Urinary bladder (tissue), 4 donors: ENCODE data around the gene SIPA1L3. TPM values are rescaled to one million over a fixed set of nuclear protein-coding genes. Genes with fewer than 3 reads are reported as not detected.

Experiments
- DNase-seq: peaks from one replicate; pipeline ENCODE4 v3.0.0-alpha.2; 2015; ENCODE audit errors: extremely low spot score
- H3K27ac ChIP-seq: one replicate; pipeline ENCODE4 v1.5.1; 2013; ENCODE audit warnings: low read depth, mild to moderate bottlenecking, moderate library complexity
- H3K36me3 ChIP-seq: one replicate; pipeline ENCODE4 v1.6.1; 2013; ENCODE audit warnings: mild to moderate bottlenecking, moderate library complexity; ENCODE audit not compliant: insufficient read depth
- H3K4me1 ChIP-seq: one replicate; pipeline ENCODE4 v1.6.1; 2013; ENCODE audit warnings: mild to moderate bottlenecking, moderate library complexity; ENCODE audit not compliant: insufficient read depth
- H3K4me3 ChIP-seq: one replicate; pipeline ENCODE4 v1.5.1; 2013; ENCODE audit warnings: low read depth, low read length
- WGBS: extraction: QIAGEN DNeasy Blood & Tissue Kit; methylation state at CpG from one replicate; pipeline ENCODE4 v1.1.7; 2013; 5-methylcytosine and 5-hydroxymethylcytosine counted together
- polyA plus RNA-seq: library from polyadenylated mRNA; stranded (reverse); fragments of 200-250 nt; gene quantifications from one replicate; pipeline ENCODE4 v1.2.3, GENCODE V29; 2013
- total RNA-seq: library from RNA; depleted of rRNA; stranded (reverse); fragments of >200 nt; gene quantifications from one replicate; pipeline ENCODE4 v1.2.3, GENCODE V29; 2014
- donor health status: healthy with polysubstance abuse.
- donor health status: healthy.

Gene SIPA1L3
- total and polyA plus RNA-seq, 2 donors = 6.2 to 11.5 TPM

DNA sequence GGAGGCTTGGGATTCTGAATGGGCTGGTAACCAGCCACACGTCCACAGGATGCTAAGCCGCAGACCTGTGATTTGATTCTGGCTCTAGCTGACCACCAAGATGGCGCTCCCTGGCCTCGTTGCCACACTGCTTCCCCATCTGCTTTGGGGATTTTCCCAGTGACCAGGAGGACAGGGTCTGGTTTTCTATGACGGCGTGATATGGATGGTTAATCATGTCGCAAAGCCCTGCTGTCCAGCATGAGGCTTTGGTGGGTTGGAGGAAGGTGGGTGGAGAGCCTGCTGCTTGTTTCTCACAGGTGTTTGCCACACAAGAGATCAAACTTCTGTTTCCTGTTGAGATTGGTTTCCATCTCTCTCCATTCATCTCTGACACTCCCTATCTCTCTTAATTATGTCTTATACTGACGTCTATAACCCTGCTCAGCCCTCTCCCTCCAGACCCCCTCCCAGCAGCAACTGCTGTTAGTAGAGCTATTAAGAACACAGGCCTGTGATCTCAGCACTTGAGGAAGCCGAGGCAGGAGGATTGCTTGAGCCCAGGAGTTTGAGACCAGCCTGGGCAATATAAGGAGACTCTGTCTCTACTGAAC is 102.7 kb downstream of the SIPA1L3 start:
- Histone ChIP-seq H3K27ac (no peak overlapping the region), H3K4me1 (no peaks in the 10 kb centered on the region), H3K4me3 (no peak overlapping the region), H3K36me3 (no peaks in the 10 kb centered on the region)
- no peak for DNase-seq
- 92% methylated on average over 9 of the region's 9 CpGs for WGBS

DNA sequence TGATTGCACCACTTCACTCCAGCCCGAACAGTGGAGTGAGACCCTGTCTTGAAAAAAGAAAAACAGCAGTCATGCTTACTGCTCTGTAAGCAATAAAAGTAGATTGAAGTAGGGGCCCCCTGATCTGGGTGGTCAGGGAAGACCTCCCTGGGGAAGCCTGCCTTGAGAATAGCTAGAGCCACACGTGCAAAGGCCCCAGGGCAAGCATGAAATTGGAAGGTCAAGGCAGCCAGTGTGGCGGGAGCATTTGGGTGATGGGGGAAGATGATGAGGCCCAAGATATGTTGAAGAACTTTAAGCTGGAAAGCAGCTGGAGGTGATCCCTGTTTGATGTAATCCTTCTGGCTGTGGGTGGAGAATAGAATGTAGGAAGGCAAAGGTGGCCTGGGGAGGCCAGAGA is 104.4 kb downstream of the SIPA1L3 start:
- no peak overlapping the region for H3K4me3 ChIP-seq
- H3K4me1 ChIP-seq = no peaks in the 10 kb centered on the region
- no peaks in the 10 kb centered on the region for H3K36me3 ChIP-seq
- 82% methylated on average over 3 of the region's 3 CpGs for WGBS
- H3K27ac ChIP-seq = no peak overlapping the region
- no peak for DNase-seq

DNA sequence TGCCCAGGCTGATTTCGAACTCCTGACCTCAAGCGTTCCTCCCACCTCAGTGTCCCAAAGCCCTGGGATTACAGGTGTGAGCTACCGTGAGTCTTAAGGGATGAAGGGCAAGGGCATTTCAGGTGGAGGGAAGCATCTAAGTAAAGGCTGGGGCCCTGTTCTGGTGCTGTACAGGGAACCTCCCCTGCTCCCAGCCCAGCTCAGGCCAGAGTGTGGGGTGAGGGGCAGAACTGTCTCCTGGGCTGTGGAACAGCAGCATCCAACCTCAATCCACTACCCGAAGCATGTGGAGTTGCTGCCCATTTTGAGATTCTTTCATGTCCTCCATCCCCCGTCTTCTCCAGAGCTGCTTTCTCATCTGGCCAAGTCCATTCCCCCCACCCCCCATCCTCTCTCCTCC is 105.3 kb downstream of the SIPA1L3 start:
- H3K4me1 ChIP-seq = no peaks in the 10 kb centered on the region
- WGBS = 77% methylated on average over 5 of the region's 5 CpGs
- no peak overlapping the region for H3K27ac ChIP-seq
- no peak for DNase-seq
- H3K4me3 ChIP-seq = no peak overlapping the region
- no peaks in the 10 kb centered on the region for H3K36me3 ChIP-seq

DNA sequence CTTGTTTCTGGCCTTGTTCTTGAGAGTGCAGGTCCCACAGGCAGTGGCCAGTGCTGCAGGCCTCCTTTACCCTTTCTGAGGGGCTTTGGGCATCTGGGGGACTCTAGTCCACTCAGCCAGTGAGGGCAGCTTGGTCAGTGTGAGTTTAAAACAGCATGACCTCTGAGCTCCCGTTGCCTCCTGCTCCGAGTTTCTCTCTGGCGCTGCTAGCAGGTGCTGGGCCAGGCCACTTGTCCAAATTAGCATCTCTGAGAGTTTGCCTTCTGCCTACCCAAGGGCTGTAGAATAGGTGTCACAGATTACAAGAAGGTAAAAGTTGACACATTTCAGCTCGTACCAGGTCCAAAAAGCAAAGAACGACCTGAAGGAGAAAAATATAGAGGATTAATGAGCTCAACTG is 105.9 kb downstream of the SIPA1L3 start:
- 69% methylated on average over 5 of the region's 5 CpGs for WGBS
- Histone ChIP-seq H3K36me3 (no peaks in the 10 kb centered on the region), H3K4me3 (no peak overlapping the region), H3K4me1 (no peaks in the 10 kb centered on the region), H3K27ac (no peak overlapping the region)
- no peak for DNase-seq

DNA sequence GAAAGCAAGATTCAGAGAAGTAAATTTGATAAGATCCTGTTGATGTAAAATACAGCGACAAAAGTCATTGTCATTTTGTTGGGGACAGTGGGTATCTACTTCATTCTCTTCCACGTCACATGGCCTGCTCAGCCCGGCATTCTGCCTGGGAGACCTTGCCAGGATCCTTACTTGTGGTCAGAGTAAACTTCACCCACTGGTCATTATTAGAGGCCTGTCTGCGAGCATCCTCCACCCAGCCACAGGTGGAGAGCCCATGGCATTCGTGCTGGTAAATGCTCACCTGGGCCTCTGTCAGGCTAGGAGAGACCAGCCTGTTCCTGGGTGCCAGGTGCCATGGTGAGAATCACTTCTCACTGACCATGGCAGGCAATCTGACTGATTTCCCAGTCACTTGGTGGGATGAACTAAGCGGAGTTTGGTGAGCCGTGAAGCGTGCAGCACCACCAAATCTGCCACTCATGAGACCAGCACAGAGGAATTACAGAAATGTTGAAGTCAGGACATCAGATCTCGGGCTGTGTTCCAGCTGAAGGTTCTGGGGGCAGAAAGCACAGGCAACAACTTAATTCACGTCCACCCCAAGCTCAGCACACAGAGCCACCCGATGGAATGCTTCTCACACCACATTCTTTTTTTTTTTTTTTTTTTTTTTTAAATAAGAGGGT is 107.0 kb downstream of the SIPA1L3 start:
- H3K4me1 ChIP-seq = no peaks in the 10 kb centered on the region
- no peak overlapping the region for H3K4me3 ChIP-seq
- DNase-seq = no peak
- H3K36me3 ChIP-seq = no peaks in the 10 kb centered on the region
- 89% methylated on average over 11 of the region's 11 CpGs for WGBS
- no peak overlapping the region for H3K27ac ChIP-seq

DNA sequence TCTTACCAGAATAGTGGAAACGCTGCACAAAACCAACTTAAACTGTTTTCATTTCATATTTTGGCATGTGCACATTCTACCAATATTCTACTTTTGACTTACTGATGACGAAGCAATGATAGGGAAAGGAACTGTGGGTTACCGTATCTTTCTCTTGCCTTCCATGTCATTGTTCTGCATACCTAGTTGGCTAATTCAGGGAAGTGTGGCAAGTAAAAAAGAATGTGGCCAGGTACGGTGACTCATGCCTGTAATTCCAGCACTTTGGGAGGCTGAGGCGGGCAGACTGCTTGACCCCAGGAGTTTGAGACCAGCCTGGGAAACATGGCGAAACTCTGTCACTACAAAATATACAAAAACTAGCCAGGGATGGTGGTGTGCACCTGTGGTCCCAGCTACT is 108.2 kb downstream of the SIPA1L3 start:
- DNase-seq = no peak
- WGBS = 96% methylated on average over 6 of the region's 6 CpGs
- Histone ChIP-seq H3K4me1 (no peaks in the 10 kb centered on the region), H3K4me3 (no peak overlapping the region), H3K27ac (no peak overlapping the region), H3K36me3 (no peaks in the 10 kb centered on the region)

DNA sequence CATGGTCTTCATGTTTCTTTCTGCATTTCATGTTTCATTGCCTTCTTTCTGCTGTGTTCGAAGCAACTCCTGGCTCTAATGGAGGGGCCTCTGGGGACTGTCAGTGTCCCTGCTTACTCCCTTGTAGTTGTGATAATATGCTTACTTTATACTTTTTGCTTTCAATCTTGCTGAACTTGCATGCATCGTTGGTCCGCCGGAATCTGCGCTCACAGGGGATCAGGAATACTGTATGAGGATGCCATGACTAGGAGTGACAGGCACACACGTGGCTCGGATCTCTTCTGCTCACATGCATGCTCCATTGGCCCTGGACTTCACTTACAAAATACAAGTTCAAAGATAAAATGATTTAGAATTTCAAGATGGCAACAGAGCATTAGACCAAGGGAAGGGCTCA is 108.8 kb downstream of the SIPA1L3 start:
- H3K4me1 ChIP-seq = no peaks in the 10 kb centered on the region
- WGBS = 93% methylated on average over 7 of the region's 7 CpGs
- H3K4me3 ChIP-seq = no peak overlapping the region
- no peak overlapping the region for H3K27ac ChIP-seq
- no peaks in the 10 kb centered on the region for H3K36me3 ChIP-seq
- no peak for DNase-seq

DNA sequence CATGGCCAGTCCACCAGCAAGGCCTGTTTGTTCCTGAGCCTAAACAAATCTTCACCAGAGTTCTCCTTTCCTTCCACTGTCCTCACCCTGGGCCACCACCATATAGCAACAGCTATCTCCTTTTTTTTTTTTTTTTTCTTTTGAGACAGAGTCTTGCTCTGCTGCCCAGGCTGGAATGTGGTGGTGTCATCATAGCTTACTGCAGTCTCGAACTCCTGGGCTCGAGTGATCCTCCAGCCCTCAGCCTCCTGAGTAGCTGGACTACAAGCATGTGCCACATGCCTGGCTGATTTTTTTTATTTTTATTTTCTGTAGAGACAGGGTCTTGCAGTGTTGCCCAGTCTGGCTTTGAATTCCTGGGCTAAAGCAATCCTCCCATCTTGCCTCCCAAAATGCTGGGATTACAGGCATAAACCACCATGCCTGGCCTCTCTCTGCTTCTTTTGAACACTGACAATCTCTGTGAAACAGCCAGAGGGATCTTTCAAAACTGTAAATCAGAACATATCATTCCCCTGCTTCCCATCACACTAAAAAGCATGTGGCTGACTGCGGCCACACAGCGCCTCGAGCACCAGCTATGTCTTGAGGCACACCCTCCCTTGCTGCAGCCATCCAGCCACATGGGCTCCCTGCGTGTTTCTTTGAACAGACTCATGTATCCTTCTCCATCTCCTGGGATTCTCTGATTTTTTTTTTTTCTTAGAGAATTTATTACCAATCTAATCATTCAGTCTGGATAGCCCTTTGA is 110.6 kb downstream of the SIPA1L3 start:
- 87% methylated on average over 6 of the region's 6 CpGs for WGBS
- Histone ChIP-seq H3K36me3 (no peaks in the 10 kb centered on the region), H3K4me1 (no peaks in the 10 kb centered on the region), H3K27ac (no peak overlapping the region), H3K4me3 (no peak overlapping the region)
- DNase-seq = no peak

DNA sequence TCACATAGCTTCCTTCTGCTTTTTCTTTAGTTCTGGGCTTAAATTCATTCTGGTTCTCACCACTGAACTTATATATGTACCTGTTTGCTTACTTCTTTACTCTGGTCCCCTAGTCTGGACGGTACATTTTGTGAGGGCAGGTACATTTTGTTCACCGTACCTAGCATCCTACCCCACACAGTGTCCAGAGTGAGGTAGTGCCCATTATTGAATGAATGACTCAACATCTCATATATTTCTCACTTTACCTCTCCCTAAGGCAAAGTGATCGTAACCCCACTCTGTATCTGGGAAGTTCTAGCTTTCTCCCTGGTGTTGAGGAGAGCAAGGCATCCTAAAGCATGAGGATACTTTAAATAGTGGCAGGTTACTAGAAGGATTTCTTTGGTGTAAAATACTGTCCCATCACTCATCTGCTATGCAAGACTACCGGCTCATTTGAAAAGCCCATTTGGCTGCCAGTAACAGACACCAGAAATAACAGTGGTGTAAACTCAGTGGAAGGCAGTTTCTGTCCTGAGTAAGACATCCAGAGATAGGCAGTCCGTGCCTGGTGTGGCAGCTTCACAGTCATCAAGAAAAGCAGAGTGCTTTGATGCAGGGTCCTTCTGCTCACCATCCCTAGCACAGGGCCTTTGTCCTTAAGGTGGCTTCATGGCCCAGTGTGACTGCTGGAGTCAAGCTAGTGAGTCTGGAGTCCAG is 111.8 kb downstream of the SIPA1L3 start:
- H3K4me3 ChIP-seq = no peak overlapping the region
- WGBS = 80% methylated on average over 5 of the region's 5 CpGs
- no peaks in the 10 kb centered on the region for H3K36me3 ChIP-seq
- H3K4me1 ChIP-seq = no peaks in the 10 kb centered on the region
- no peak for DNase-seq
- H3K27ac ChIP-seq = no peak overlapping the region

DNA sequence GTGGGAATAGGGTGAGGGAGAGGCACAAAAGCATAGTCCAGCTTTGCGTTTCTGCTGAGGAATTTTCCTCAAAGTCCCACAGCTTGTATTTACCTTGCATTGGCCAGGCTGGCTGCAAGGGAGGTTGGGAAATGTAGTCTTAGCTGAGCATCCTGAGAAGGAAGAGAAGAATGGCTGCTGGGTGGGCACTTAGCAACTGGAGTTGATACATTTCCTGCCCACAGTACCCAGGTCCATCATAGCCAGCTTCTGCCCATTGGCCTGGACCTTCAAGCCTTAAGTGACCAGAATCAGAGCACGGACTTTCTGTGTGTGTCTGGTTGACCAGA is 112.4 kb downstream of the SIPA1L3 start:
- no peak overlapping the region for H3K4me3 ChIP-seq
- DNase-seq = no peak
- H3K27ac ChIP-seq = no peak overlapping the region
- H3K36me3 ChIP-seq = no peaks in the 10 kb centered on the region
- WGBS = 82% methylated on average over 2 of the region's 2 CpGs
- no peaks in the 10 kb centered on the region for H3K4me1 ChIP-seq

DNA sequence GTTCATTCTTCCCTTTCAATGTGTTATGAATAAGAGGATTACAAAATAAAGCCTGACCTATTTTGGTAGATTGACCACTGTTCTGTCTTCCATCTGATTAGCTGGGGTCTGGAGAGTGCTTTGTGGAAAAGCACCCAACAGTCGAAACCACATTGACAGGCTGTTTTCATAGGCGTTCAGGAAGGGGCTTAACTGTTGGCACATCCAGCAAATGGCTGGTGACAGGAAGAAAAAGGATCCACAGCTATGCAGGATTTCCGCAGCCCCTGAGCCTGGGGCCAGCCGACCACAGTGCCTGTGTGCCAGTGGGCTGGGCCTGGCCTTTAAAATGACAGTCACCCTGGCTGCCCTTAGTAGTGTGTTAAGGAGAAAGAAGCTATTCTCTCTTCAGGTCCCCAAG is 113.3 kb downstream of the SIPA1L3 start:
- no peaks in the 10 kb centered on the region for H3K4me1 ChIP-seq
- H3K27ac ChIP-seq = no peak overlapping the region
- 61% methylated on average over 4 of the region's 4 CpGs for WGBS
- no peak for DNase-seq
- H3K4me3 ChIP-seq = no peak overlapping the region
- H3K36me3 ChIP-seq = no peaks in the 10 kb centered on the region

DNA sequence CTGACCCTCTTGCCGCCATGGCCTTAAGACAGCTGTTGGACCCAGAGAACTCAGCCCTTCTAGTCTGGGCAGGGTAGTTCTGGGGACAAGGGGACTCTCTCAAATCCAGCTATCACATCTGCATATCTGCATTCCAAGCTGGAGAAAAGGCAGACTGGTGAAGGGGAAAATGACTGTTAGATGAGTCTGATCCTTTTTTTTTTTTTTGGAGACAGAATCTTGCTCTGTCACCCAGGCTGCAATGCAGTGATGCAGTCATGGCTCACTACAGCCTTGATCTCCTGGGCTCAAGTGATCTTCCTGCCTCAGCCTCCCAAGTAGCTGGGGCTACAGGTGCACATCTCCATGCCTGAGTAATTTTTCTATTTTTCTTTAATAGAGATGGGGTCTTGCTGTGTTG is 114.3 kb downstream of the SIPA1L3 start:
- Histone ChIP-seq H3K36me3 (no peaks in the 10 kb centered on the region), H3K27ac (no peak overlapping the region), H3K4me3 (no peak overlapping the region), H3K4me1 (no peaks in the 10 kb centered on the region)
- WGBS = 98% methylated on average over 1 of the region's 1 CpG
- no peak for DNase-seq

DNA sequence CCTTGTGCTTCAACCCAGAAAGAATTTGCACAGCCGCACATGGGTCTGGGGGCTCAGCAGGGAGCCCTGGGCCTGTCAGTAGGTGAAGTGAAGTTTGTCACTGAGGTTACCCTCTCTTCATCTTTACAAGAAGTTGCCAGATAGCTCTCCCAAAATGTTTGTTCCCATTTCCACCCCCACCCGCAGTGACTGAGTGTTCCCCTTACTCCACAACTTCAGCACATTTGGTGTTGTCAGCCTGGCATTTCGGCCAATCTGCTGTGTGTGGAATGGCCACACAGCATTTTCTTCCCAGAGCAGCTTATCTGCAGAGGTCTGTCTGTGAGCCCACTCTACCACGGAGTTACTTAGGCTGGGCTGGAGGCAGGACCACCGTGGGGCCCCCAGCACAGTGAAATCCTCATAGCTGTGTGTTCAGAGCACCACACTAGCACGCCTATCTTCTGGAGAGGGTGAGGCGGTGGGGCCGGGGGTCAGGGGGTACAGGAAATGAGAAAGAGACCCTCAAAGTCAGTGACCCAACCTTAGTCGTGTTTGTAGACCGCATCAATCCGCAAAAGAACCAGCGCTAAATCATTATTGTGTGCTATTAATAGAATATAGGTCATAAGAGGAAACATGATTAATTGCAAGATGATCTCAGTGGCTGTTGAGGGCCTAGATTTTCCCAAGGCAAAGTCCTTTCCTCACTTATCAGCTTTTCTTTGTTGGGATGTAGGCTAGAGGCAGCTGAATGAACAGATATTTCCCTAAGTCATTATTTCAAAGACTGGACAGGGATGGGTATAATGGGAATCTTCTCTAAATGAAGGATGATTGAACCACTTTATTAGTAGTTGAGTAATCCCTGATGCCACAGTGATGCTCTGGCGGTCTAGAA is 116.0 kb downstream of the SIPA1L3 start:
- Histone ChIP-seq H3K36me3 (no peaks in the 10 kb centered on the region), H3K27ac (no peak overlapping the region), H3K4me1 (no peaks in the 10 kb centered on the region), H3K4me3 (no peak overlapping the region)
- no peak for DNase-seq
- WGBS = 67% methylated on average over 13 of the region's 13 CpGs
